A549 treated with AZD2906 at 1 μM for 4 hours (cell line): ENCODE results near the gene FBXO2. TPM values are rescaled to one million over a fixed set of nuclear protein-coding genes. Genes with fewer than 3 reads are reported as not detected.

ENCODE experiments used
- total RNA-seq: library from RNA; stranded (reverse); fragments of 200-300 nt; extraction: Qiagen RNA extraction; gene quantifications from 5 replicates; pipeline ENCODE4 v1.2.3, GENCODE V29; 2022

Gene FBXO2
- 5.9 to 11.1 TPM (median 9.2 TPM) in 5 replicates for total RNA-seq

GRCh38 chr1:11654137-11654938 is at the start of gene FBXO2, which contains the start of gene FBXO44:
FBXO2 (minus strand) TSS chr1:11654429; CDS start chr1:11654340, 89 bp downstream.
FBXO44 (plus strand) TSS chr1:11654877; CDS start chr1:11655836, 959 bp downstream.

GRCh38 chr1:11691302-11691914 is 37.2 kb upstream of the FBXO2 start, which contains the start of gene DRAXIN:
DRAXIN (plus strand) TSS chr1:11691710; CDS start chr1:11706259, 14,549 bp downstream.

GRCh38 chr1:11681071-11681771 is 27.0 kb upstream of the FBXO2 start, which contains the start of gene MAD2L2:
MAD2L2 (minus strand) TSS chr1:11681148; CDS start chr1:11680601, 547 bp downstream.

Other genes with a start within 250 kb of the FBXO2 start
- 0.43 to 0.84 TPM (median 0.58 TPM) in 5 replicates for gene DISP3, start 175.3 kb downstream of the FBXO2 start, total RNA-seq
- gene FBXO44, start 448 bp upstream of the FBXO2 start, total RNA-seq: 12.3 to 17.7 TPM (median 17.0 TPM) in 5 replicates
- 6.7 to 9.2 TPM (median 8.2 TPM) in 5 replicates for gene FBXO6, start 9.8 kb upstream of the FBXO2 start, total RNA-seq
- 43.7 to 53.3 TPM (median 51.0 TPM) in 5 replicates for gene MAD2L2, start 26.7 kb upstream of the FBXO2 start, total RNA-seq
- gene DRAXIN, start 37.3 kb upstream of the FBXO2 start, total RNA-seq: 0.03 to 0.10 TPM (median 0.06 TPM) in 5 replicates
- 78.9 to 114 TPM (median 102 TPM) in 5 replicates for gene AGTRAP, start 81.7 kb upstream of the FBXO2 start, total RNA-seq
- gene C1orf167, start 107.8 kb upstream of the FBXO2 start, total RNA-seq: not detected in 5 replicates
- gene MTHFR, start 151.5 kb upstream of the FBXO2 start, total RNA-seq: 4.4 to 4.6 TPM (median 4.5 TPM) in 5 replicates
- gene CLCN6, start 151.8 kb upstream of the FBXO2 start, total RNA-seq: 5.3 to 5.7 TPM (median 5.5 TPM) in 5 replicates
- gene NPPA, start 193.4 kb upstream of the FBXO2 start, total RNA-seq: not detected in 5 replicates
- gene NPPB, start 204.5 kb upstream of the FBXO2 start, total RNA-seq: 0.18 TPM in 1 of 5 replicates, not detected in the others